Upper lobe of left lung (tissue), 6 donors: ENCODE results near the gene CCDC201. TPM values are rescaled to one million over a fixed set of nuclear protein-coding genes. Genes with fewer than 3 reads are reported as not detected.

Source experiments
- ATAC-seq, 2 donors: fragments of 200-7000 bp; cut with Tn5 transposase; one replicate each; pipeline ENCODE4 v1.9.1; 2022; ENCODE audit warnings: mild to moderate bottlenecking in 2 of 2, moderate library complexity in 2 of 2; ENCODE audit not compliant: low FRiP score in 2 of 2
- DNase-seq, 2 donors: peaks; one replicate each; pipeline ENCODE4 v3.0.0-alpha.2; 2019 to 2020
- H3K27ac ChIP-seq, 4 donors: fragments of 200-600 bp; sonication (generic); one replicate each; pipeline ENCODE4 v1.5.1; 2016 to 2019
- H3K27me3 ChIP-seq, 4 donors: fragments of 200-600 bp; sonication (generic); one replicate each; pipeline ENCODE4 v1.5.1; 2017 to 2019
- H3K36me3 ChIP-seq, 4 donors: fragments of 200-600 bp; sonication (generic); one replicate each; pipeline ENCODE4 v1.5.1; 2016 to 2019
- H3K4me1 ChIP-seq, 4 donors: fragments of 200-600 bp; sonication (generic); one replicate each; pipeline ENCODE4 v1.5.1; 2018 to 2019
- H3K4me3 ChIP-seq, 4 donors: fragments of 200-600 bp; sonication (generic); one replicate each; pipeline ENCODE4 v1.5.1; 2017 to 2019; ENCODE audit warnings: mild to moderate bottlenecking in 2 of 4, moderate library complexity in 1 of 4
- H3K9me3 ChIP-seq, 4 donors: fragments of 200-600 bp; sonication (generic); one replicate each; pipeline ENCODE4 v1.5.1; 2018 to 2019
- CTCF ChIP-seq, 6 experiments: fragments of 450-650 bp in 4 of 6; fragments of 200-600 bp in 2 of 6; sonication (generic) in 2 of 6; IDR thresholded peaks; one replicate each; pipeline ENCODE4 v1.5.1; 2016 to 2019; ENCODE audit warnings: antibody characterized with exemption in 6 of 6
- EP300 ChIP-seq, 4 donors: sonication (generic); formaldehyde crosslinking; IDR thresholded peaks; one replicate each; pipeline ENCODE4 v1.5.1; 2017; ENCODE audit warnings: antibody characterized with exemption in 4 of 4, control low read depth in 2 of 4
- POLR2A ChIP-seq, 4 donors: fragments of 450-650 bp; IDR thresholded peaks; one replicate each; pipeline ENCODE4 v1.5.1; 2016 to 2017; ENCODE audit warnings: antibody characterized with exemption in 4 of 4, mild to moderate bottlenecking in 2 of 4
- POLR2AphosphoS5 ChIP-seq, 2 donors: sonication (generic); formaldehyde crosslinking; IDR thresholded peaks; one replicate each; pipeline ENCODE4 v1.5.1; 2017; ENCODE audit warnings: antibody characterized with exemption in 2 of 2
- WGBS, 2 donors: methylation state at CpG; one replicate each; pipeline ENCODE4 v1.1.5; 2017 to 2018; 5-methylcytosine and 5-hydroxymethylcytosine counted together
- total RNA-seq, 6 donors: library from RNA; depleted of rRNA in 4 of 6; stranded (reverse); fragments of >200 nt in 4 of 6; gene quantifications; one replicate each; pipeline versions ENCODE4 v1.1.0 to v1.2.1, GENCODE V29; 2016 to 2021
- donor health status: DM: no; HTN: no; CAD: no; lungs with moderate emphysema.
- donor health status: DM: no; HTN: yes; CAD: no; lungs with severe emphysema.

Gene CCDC201
- total RNA-seq, 6 donors from 2014 or later, result not detected

GRCh38 chr7:45909561-45909960, 36.7 kb upstream of the CCDC201 start:
- H3K36me3 ChIP-seq, result peaks cover 0 to 1% (median 0%) of the 10 kb centered on the region in 4 donors

GRCh38 chr7:45902820-45903219, 29.9 kb upstream of the CCDC201 start:
- 96 to 100% methylated on average over 1 of the region's 1 CpG for WGBS, 2 donors
- TF ChIP-seq CTCF (IDR thresholded peaks at IDR 0.05) (no peak), EP300 (IDR thresholded peaks at IDR 0.05) (no peak)
- H3K4me3 ChIP-seq, result no peak overlapping the region
- no peaks in the 10 kb centered on the region for H3K4me1 ChIP-seq
- H3K9me3 ChIP-seq, result no peaks in the 10 kb centered on the region
- H3K27ac ChIP-seq, result no peak overlapping the region
- DNase-seq, result no peak
- no peaks in the 10 kb centered on the region for H3K27me3 ChIP-seq
- H3K36me3 ChIP-seq, result no peaks in the 10 kb centered on the region
- no peak for ATAC-seq

More at GRCh38 chr7:45909561-45909960, 36.7 kb upstream of the CCDC201 start:
- no peak overlapping the region for H3K27ac ChIP-seq
- ATAC-seq (no peak), DNase-seq (no peak)
- no peaks in the 10 kb centered on the region for H3K4me1 ChIP-seq
- H3K9me3 ChIP-seq, result no peaks in the 10 kb centered on the region
- no peak overlapping the region for H3K4me3 ChIP-seq
- no peaks in the 10 kb centered on the region for H3K27me3 ChIP-seq
- TF ChIP-seq EP300 (IDR thresholded peaks at IDR 0.05) (no peak), POLR2AphosphoS5 (IDR thresholded peaks at IDR 0.05) (no peak), POLR2A (IDR thresholded peaks at IDR 0.05) (no peak), CTCF (IDR thresholded peaks at IDR 0.05) (no peak)

- no peaks in the 10 kb centered on the region for H3K36me3 ChIP-seq
- TF ChIP-seq CTCF (IDR thresholded peaks at IDR 0.05) (no peak), POLR2A (IDR thresholded peaks at IDR 0.05) (no peak), EP300 (IDR thresholded peaks at IDR 0.05) (no peak), POLR2AphosphoS5 (IDR thresholded peaks at IDR 0.05) (no peak)
- H3K4me1 ChIP-seq, result no peaks in the 10 kb centered on the region
- no peak for ATAC-seq
- H3K4me3 ChIP-seq, result no peak overlapping the region
- H3K27me3 ChIP-seq, result no peaks in the 10 kb centered on the region
- 85 to 96% methylated on average over 1 of the region's 1 CpG for WGBS, 2 donors
- H3K9me3 ChIP-seq, result no peaks in the 10 kb centered on the region
- no peak for DNase-seq
- H3K27ac ChIP-seq, result no peak overlapping the region
Observed at GRCh38 chr7:45901566-45901965, 28.7 kb upstream of the CCDC201 start.

- TF ChIP-seq CTCF (IDR thresholded peaks at IDR 0.05), result no peak
- no peak for TF ChIP-seq POLR2AphosphoS5 (IDR thresholded peaks at IDR 0.05)
- no peak for TF ChIP-seq EP300 (IDR thresholded peaks at IDR 0.05)
- TF ChIP-seq POLR2A (IDR thresholded peaks at IDR 0.05), result no peak
- Histone ChIP-seq H3K4me3 (no peak overlapping the region), H3K27me3 (no peaks in the 10 kb centered on the region), H3K4me1 (no peaks in the 10 kb centered on the region), H3K36me3 (no peaks in the 10 kb centered on the region), H3K27ac (no peak overlapping the region), H3K9me3 (no peaks in the 10 kb centered on the region)
- DNase-seq (no peak), ATAC-seq (no peak)
- 74 to 79% methylated on average over 2 of the region's 2 CpGs for WGBS, 2 donors
Observed at GRCh38 chr7:45898222-45898621, 25.3 kb upstream of the CCDC201 start.

- Histone ChIP-seq H3K4me1 (no peaks in the 10 kb centered on the region), H3K9me3 (no peaks in the 10 kb centered on the region), H3K27me3 (no peaks in the 10 kb centered on the region), H3K36me3 (no peaks in the 10 kb centered on the region), H3K27ac (no peak overlapping the region), H3K4me3 (no peak overlapping the region)
- no peak for TF ChIP-seq CTCF (IDR thresholded peaks at IDR 0.05)
- no peak for TF ChIP-seq POLR2A (IDR thresholded peaks at IDR 0.05)
- no peak for TF ChIP-seq POLR2AphosphoS5 (IDR thresholded peaks at IDR 0.05)
- no peak for TF ChIP-seq EP300 (IDR thresholded peaks at IDR 0.05)
- 88 to 96% methylated on average over 1 of the region's 1 CpG for WGBS, 2 donors
- ATAC-seq, result no peak
- DNase-seq, result no peak
Observed at GRCh38 chr7:45897042-45897690, 24.3 kb upstream of the CCDC201 start.
